Epidermal melanocyte (primary cell): ENCODE measurements around the gene HP.
"Not testable (repeated sequence)": the region's sequence is repeated elsewhere in the genome, so short reads cannot be mapped to it uniquely, and the experiment has no call there.

ENCODE experiments used
- DNase-seq: peaks from one replicate; pipeline ENCODE4 v3.0.0; 2011; ENCODE audit warnings: low spot score; ENCODE audit not compliant: insufficient read length

HP gene

DNA sequence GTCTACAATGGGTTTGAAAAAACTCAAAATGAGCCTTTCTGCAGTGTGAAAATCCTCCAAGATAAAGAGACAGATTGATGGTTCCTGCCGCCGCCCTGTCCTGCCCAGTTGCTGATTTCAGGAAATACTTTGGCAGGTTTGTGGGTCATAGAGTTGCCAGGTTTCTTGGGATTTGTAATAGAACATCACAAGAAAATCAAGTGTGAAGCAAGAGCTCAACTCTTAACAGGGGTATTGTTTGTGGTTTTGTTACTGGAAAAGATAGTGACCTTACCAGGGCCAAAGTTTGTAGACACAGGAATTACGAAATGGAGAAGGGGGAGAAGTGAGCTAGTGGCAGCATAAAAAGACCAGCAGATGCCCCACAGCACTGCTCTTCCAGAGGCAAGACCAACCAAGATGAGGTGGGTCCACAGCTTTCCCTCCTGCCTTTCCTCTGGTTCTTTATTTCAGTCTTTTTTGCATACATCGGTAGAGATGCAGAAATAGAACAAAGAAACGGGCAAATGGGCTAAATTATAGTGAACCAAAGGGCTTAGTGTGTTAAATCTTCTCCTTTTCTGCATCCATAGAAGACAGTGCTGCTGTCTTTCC lies at the start of gene HP:
TSS of gene HP (plus strand) at position 252 of the 594 bp plus-strand sequence. CDS start at position 400, 148 bp downstream.
- not testable (repeated sequence) for DNase-seq

- not testable (repeated sequence) for DNase-seq
Measured at GRCh38 chr16:72008065-72008423, 46.3 kb upstream of the HP start.

GRCh38 chr16:72008424-72009216 lies 45.7 kb upstream of the HP start, which contains the start of gene DHODH:
Gene DHODH (plus strand): TSS chr16:72008744. CDS start chr16:72008765, 21 bp downstream.
- DNase-seq = peak; percentile 99

GRCh38 chr16:72009779-72010178 lies 44.5 kb upstream of the HP start:
- no peak for DNase-seq

DNA sequence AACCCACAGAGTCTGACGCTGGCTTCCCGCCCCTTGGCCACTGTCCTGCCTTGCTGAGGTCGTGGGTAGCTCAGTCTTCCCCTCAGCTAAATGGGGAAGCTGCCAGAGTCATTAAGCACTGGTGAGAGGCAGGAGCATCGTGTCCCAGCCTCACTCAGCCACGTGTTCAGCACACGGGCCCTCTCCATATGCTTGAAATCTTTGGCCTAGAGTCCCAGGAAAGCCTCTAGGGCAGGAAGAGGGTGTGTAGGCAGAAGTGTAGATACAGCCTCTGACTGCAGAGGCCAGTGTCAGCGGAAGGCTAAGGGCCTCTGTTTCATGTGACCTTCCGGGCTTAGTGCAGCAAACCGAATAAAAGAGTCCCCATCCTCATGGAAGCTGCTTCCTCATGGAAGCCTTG lies 41.7 kb upstream of the HP start:
- no peak for DNase-seq

DNA sequence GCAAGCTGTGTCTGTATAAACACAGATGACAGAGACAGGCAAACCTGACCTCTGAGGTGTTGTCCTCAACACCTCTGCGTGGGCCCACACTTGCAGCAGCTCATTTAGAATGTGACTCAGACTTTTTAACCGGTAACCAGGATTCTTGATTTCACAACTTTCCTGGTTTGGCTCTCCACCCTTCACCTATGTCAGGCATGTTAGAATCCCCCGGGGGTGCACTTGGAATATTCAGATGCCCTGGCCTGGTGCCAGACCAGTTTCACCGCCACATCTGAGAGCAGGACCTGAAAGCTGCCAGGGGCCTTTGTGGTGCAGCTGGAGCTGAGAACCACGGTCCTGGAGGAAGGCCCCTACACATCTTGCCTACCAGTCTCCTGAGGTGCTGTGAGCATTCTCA lies 40.9 kb upstream of the HP start:
- DNase-seq = no peak

DNA sequence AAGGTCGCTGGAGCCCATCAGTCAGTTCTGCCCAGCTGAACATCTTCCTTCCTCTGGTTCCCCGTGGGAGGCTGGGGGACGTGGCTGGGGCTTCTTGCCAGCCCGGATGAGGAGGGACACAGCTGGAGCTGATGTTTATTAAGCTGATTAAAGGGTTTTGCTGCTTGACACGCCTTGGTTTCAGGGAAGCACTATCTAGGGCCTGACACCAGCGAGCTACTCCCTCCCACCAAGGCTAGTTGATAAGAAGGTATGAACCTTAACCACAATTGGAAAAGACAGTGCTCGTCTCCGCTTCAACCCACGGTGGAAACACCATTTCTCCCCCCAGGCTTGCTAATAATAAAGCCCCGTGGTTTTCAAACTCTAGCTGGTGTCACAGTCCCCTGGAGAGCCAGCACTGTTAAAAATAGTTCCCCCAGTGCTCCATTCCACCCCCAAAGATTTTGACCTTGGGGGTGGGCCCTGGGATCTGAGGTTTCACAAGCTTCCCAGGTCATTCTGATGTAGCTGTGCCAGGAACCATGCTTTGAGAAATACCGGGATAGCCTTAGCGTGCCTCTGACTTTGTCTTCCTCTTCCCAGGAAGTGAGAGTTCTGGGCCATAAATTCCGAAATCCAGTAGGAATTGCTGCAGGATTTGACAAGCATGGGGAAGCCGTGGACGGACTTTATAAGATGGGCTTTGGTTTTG lies 40.3 kb upstream of the HP start:
- no peak for DNase-seq

- no peak for DNase-seq
Measured at GRCh38 chr16:72014675-72015074, 39.6 kb upstream of the HP start.

GRCh38 chr16:72015124-72015523 lies 39.2 kb upstream of the HP start:
- DNase-seq = no peak

- DNase-seq = no peak
Measured at GRCh38 chr16:72018470-72018869, 35.8 kb upstream of the HP start.

DNA sequence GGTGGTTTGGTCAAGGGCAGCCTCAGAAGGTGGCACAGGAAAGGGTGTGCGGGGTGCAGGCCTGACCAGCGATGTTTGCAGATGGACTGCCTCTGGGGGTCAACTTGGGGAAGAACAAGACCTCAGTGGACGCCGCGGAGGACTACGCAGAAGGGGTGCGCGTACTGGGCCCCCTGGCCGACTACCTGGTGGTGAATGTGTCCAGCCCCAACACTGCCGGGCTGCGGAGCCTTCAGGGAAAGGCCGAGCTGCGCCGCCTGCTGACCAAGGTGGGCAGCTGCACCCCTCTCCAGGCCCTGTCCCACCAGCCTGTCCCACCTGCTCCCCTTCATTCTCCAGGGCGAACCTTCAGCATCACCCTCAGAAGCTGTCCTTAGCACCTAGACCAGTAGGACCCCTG lies 33.3 kb upstream of the HP start:
- DNase-seq = no peak

- no peak for DNase-seq
Measured at GRCh38 chr16:72022127-72022526, 32.2 kb upstream of the HP start.

- no peak for DNase-seq
Measured at GRCh38 chr16:72023962-72024361, 30.3 kb upstream of the HP start.

GRCh38 chr16:72024862-72025382 lies 29.4 kb upstream of the HP start:
- no peak for DNase-seq

DNA sequence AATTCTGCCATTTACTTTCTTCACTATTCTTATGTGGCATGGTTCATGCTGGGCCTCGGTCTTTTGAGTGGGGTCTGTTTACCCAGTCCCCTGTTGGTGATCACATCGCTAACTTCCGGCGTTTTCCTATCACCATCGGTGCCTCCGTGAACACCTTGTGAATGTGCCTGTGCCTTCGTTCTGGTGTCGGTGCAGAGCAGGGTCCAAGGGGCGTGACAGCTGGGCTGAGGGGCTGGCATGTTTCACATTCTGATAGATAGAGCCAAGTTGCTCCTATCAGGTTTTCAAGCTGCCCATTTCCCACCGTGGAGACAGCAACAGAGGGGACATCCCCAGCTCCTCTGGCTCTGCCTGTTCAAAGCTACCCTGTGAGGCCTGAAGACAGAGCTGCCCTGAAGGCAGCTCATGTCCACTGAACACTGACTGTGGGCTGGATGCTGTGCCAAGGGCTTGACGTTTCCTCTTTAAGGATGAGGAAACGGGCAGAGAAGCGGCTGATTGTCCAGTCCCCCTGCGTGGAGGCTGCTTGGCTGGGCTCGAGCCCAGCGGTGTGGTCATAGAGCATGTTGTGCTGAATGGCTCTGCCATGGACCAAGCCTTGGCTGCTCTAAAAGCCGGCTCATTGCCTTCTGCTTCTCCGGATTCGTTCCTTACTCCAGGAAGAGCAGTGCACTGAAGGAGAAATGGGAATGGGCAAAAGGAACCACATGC lies 28.7 kb upstream of the HP start:
- DNase-seq = no peak

- no peak for DNase-seq
Measured at GRCh38 chr16:72027669-72028378, 26.5 kb upstream of the HP start.

GRCh38 chr16:72029567-72030271 lies 24.6 kb upstream of the HP start:
- no peak for DNase-seq

GRCh38 chr16:72033437-72033836 lies 20.9 kb upstream of the HP start:
- no peak for DNase-seq

- DNase-seq = no peak
Measured at GRCh38 chr16:72036098-72036497, 18.2 kb upstream of the HP start.

- DNase-seq = no peak
Measured at GRCh38 chr16:72042157-72042660, 12.1 kb upstream of the HP start.
